Natural killer cell (primary cell): ENCODE data around the gene PGRMC2. TPM values are rescaled to one million over a fixed set of nuclear protein-coding genes. Genes with fewer than 3 reads are reported as not detected.
"Not testable (repeated sequence)": the region's sequence is repeated elsewhere in the genome, so short reads cannot be mapped to it uniquely, and the experiment has no call there.

Experiments used
- ATAC-seq, 3 donors: fragments of 150-1000 bp in 2 of 3; fragments of 200-7000 bp in 1 of 3; cut with Tn5 transposase; 1 replicate in 1 of 3; 2 replicates in 2 of 3; pipeline ENCODE4 v1.10.0; 2021; ENCODE audit warnings: mild to moderate bottlenecking in 2 of 3, moderate library complexity in 2 of 3
- DNase-seq, 2 donors: peaks; one replicate each; pipeline versions ENCODE4 v3.0.0 to v3.0.0-alpha.2; 2013 to 2021; ENCODE audit warnings: mixed read lengths in 1 of 2
- H3K27ac ChIP-seq: one replicate; pipeline ENCODE4 v1.5.1; 2013; ENCODE audit warnings: mild to moderate bottlenecking, low read length
- H3K27me3 ChIP-seq: one replicate; pipeline ENCODE4 v1.6.1; 2013; ENCODE audit warnings: low read length; ENCODE audit not compliant: control insufficient read depth, insufficient read depth
- H3K36me3 ChIP-seq: one replicate; pipeline ENCODE4 v1.6.1; 2013; ENCODE audit warnings: low read length; ENCODE audit not compliant: control insufficient read depth, insufficient read depth
- H3K4me1 ChIP-seq: one replicate; pipeline ENCODE4 v1.6.1; 2013; ENCODE audit warnings: low read length; ENCODE audit not compliant: control insufficient read depth, insufficient read depth
- H3K4me3 ChIP-seq: one replicate; pipeline ENCODE4 v1.5.1; 2013; ENCODE audit warnings: low read length
- H3K9me3 ChIP-seq: one replicate; pipeline ENCODE4 v1.6.1; 2013; ENCODE audit warnings: low read length; ENCODE audit not compliant: control insufficient read depth, insufficient read depth
- H3K27ac Mint-ChIP-seq, 2 donors: one replicate each; pipeline ENCODE4 v1.8.0; 2022; ENCODE audit warnings: mild to moderate bottlenecking in 2 of 2, mixed read lengths in 2 of 2, moderate library complexity in 1 of 2
- H3K27me3 Mint-ChIP-seq, 2 donors: one replicate each; pipeline ENCODE4 v1.8.0; 2022; ENCODE audit warnings: low read depth in 2 of 2, mixed read lengths in 2 of 2
- H3K36me3 Mint-ChIP-seq: one replicate; pipeline ENCODE4 v1.8.0; 2022; ENCODE audit warnings: mixed read lengths
- H3K4me1 Mint-ChIP-seq, 2 donors: one replicate each; pipeline ENCODE4 v1.8.0; 2022; ENCODE audit warnings: mixed read lengths in 2 of 2
- H3K4me3 Mint-ChIP-seq: one replicate; pipeline ENCODE4 v1.8.0; 2022; ENCODE audit warnings: mild to moderate bottlenecking, moderate library complexity, mixed read lengths
- H3K9me3 Mint-ChIP-seq, 2 donors: one replicate each; pipeline ENCODE4 v1.8.0; 2022; ENCODE audit warnings: mixed read lengths in 2 of 2
- WGBS: methylation state at CpG from one replicate; pipeline ENCODE4 v1.1.7; 2013; ENCODE audit warnings: missing lambda C conversion rate; ENCODE audit not compliant: insufficient coverage; 5-methylcytosine and 5-hydroxymethylcytosine counted together
- intact Hi-C: fragments of 100-400 bp; cut with micrococcal nuclease; formaldehyde crosslinking; loops from one replicate; pipeline ENCODE4 v1.14.2; 2022
- total RNA-seq, 4 donors: library from RNA; stranded (reverse); fragments of 120-200 nt in 1 of 4; gene quantifications; one replicate each; pipeline versions ENCODE4 v1.2.3 to v1.2.4, GENCODE V29; 2013 to 2022
- TF ChIP-seq, protein P1 (sequence below): fragments of 200-600 bp; IDR thresholded peaks from one replicate; pipeline ENCODE4 v1.8.0; 2022; ENCODE audit warnings: antibody characterized with exemption

PGRMC2 gene
- total RNA-seq, 3 donors from 2014 or later (not counting 1 experiment from before 2014, with no cell fraction given), result 42.0 to 58.6 (median 53.2) TPM

- H3K4me1 ChIP-seq, H3K9me3 Mint-ChIP-seq, DNase-seq, H3K4me3 Mint-ChIP-seq, H3K27ac Mint-ChIP-seq, intact Hi-C loops, ATAC-seq, H3K27me3 ChIP-seq, H3K27me3 Mint-ChIP-seq, H3K27ac ChIP-seq, H3K4me1 Mint-ChIP-seq, H3K36me3 Mint-ChIP-seq, H3K4me3 ChIP-seq: not testable (repeated sequence)
- WGBS, result 77% methylated on average over 3 of the region's 3 CpGs
- peaks cover 12% of the 10 kb centered on the region for H3K36me3 ChIP-seq
- peaks cover 16% of the 10 kb centered on the region for H3K9me3 ChIP-seq
These were observed 22.1 kb downstream of the PGRMC2 start for GRCh38 chr4:128265550-128265949.

DNA sequence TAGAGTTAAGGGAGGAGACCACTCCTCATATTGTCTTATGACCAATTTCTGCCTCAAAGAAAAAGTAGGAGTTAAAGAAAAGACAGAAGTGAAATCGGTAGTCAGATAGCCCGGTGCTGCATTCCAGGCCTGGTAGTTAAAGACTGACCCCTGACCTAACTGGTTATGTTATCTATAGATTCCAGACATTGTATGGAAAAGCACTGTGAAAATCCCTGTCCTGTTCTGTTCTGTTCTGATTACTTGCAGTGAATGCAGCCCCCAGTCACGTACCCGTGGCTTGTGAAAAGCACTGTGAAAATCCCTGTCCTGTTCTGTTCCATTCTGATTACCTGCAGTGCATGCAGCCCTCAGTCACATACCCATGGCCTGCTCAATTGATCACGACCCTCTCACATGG is 27.7 kb downstream of the PGRMC2 start:
- H3K4me1 Mint-ChIP-seq, H3K4me1 ChIP-seq, H3K27ac Mint-ChIP-seq, H3K4me3 ChIP-seq, ATAC-seq, H3K27ac ChIP-seq, H3K36me3 Mint-ChIP-seq, H3K9me3 Mint-ChIP-seq, DNase-seq, H3K36me3 ChIP-seq, H3K27me3 ChIP-seq, H3K4me3 Mint-ChIP-seq, H3K9me3 ChIP-seq, intact Hi-C loops: not testable (repeated sequence)
- 85% methylated on average over 5 of the region's 5 CpGs for WGBS
- peaks cover 4 to 10% of the 10 kb centered on the region in 2 donors for H3K27me3 Mint-ChIP-seq

- H3K4me1 Mint-ChIP-seq, H3K9me3 ChIP-seq, H3K4me3 ChIP-seq, H3K36me3 ChIP-seq, H3K4me1 ChIP-seq, H3K9me3 Mint-ChIP-seq, H3K27ac Mint-ChIP-seq, ATAC-seq, intact Hi-C loops, H3K36me3 Mint-ChIP-seq, DNase-seq, H3K4me3 Mint-ChIP-seq, H3K27ac ChIP-seq, H3K27me3 ChIP-seq: not testable (repeated sequence)
- 95% methylated on average over 4 of the region's 4 CpGs for WGBS
- peaks cover 4 to 25% of the 10 kb centered on the region in 2 donors for H3K27me3 Mint-ChIP-seq
These were observed 29.4 kb downstream of the PGRMC2 start for GRCh38 chr4:128258166-128258565.

DNA sequence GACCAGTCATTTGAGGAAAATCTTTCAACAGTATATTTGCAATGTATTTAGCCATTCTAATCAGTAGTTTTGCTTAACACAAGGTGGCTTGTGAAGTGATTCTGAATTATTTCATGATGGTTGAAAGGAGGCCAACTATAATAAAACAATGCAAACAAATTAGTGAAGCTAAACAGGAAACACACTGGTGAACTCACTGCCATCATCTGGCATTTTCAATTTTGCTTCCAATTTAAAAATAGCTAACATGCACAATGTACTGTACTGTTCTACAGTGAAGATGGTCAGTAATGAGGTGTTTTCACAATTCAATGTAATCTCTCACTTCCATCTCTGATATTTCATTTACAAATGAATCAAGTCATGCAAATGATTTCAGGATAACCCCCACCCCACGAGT is 31.1 kb downstream of the PGRMC2 start:
- DNase-seq (no peak), ATAC-seq (no peak)
- TF ChIP-seq, protein P1, sequence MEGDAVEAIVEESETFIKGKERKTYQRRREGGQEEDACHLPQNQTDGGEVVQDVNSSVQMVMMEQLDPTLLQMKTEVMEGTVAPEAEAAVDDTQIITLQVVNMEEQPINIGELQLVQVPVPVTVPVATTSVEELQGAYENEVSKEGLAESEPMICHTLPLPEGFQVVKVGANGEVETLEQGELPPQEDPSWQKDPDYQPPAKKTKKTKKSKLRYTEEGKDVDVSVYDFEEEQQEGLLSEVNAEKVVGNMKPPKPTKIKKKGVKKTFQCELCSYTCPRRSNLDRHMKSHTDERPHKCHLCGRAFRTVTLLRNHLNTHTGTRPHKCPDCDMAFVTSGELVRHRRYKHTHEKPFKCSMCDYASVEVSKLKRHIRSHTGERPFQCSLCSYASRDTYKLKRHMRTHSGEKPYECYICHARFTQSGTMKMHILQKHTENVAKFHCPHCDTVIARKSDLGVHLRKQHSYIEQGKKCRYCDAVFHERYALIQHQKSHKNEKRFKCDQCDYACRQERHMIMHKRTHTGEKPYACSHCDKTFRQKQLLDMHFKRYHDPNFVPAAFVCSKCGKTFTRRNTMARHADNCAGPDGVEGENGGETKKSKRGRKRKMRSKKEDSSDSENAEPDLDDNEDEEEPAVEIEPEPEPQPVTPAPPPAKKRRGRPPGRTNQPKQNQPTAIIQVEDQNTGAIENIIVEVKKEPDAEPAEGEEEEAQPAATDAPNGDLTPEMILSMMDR, result no peak
- no peak overlapping the region for H3K4me3 ChIP-seq
- Mint-ChIP-seq H3K4me3 (no peak overlapping the region), H3K4me1 (no peaks in the 10 kb centered on the region), H3K36me3 (no peaks in the 10 kb centered on the region), H3K9me3 (peaks cover 0 to 3% of the 10 kb centered on the region in 2 donors), H3K27me3 (peaks cover 4 to 18% of the 10 kb centered on the region in 2 donors), H3K27ac (no peak overlapping the region)
- no peaks in the 10 kb centered on the region for H3K36me3 ChIP-seq
- no peak overlapping the region for H3K27ac ChIP-seq
- no peaks in the 10 kb centered on the region for H3K9me3 ChIP-seq
- peaks cover 4% of the 10 kb centered on the region for H3K27me3 ChIP-seq
- no CpG with 5 or more reads among the region's 1 CpG for WGBS
- no peaks in the 10 kb centered on the region for H3K4me1 ChIP-seq
- intact Hi-C loops, result no loop called here

DNA sequence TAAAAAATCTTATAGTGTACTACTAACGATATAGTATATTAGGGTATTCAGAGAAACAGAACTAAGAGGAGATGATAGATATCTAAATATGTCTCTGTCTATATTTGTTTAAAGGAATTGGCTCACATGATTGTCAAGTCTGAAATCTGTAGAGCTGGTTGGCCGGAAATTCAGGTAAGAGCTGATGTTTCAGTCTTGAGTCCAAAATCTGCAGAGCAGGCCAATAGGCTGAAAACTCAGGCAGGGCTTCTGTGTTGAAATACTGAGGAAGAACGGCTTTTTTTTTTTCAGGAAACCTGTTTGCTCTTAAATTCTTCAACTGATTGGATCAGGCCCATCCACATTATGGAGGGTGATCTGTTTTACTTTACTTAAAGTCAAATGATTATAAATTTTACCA is 31.7 kb downstream of the PGRMC2 start:
- 96% methylated on average over 3 of the region's 3 CpGs for WGBS
- no peak overlapping the region for H3K27ac Mint-ChIP-seq
- H3K36me3 ChIP-seq, result no peaks in the 10 kb centered on the region
- no peaks in the 10 kb centered on the region for H3K9me3 Mint-ChIP-seq
- TF ChIP-seq, protein P1, result no peak
- no peaks in the 10 kb centered on the region for H3K9me3 ChIP-seq
- intact Hi-C loops, result no loop called here
- ATAC-seq, result no peak
- no peaks in the 10 kb centered on the region for H3K4me1 Mint-ChIP-seq
- peaks cover 0 to 18% of the 10 kb centered on the region in 2 donors for H3K27me3 Mint-ChIP-seq
- H3K4me3 Mint-ChIP-seq, result no peak overlapping the region
- no peak overlapping the region for H3K4me3 ChIP-seq
- no peak for DNase-seq
- no peaks in the 10 kb centered on the region for H3K36me3 Mint-ChIP-seq
- peaks cover 4% of the 10 kb centered on the region for H3K27me3 ChIP-seq
- H3K4me1 ChIP-seq, result no peaks in the 10 kb centered on the region
- no peak overlapping the region for H3K27ac ChIP-seq
